Endothelial cell of umbilical vein (primary cell): ENCODE data around the gene NFIC. TPM values are rescaled to one million over a fixed set of nuclear protein-coding genes. Genes with fewer than 3 reads are reported as not detected.

ENCODE experiments used
- BruUV-seq: library from RNA; stranded (reverse); fragments of 400-500 nt; replicated peaks from 2 replicates; lab custom pipeline; 2021; lab: Mats Ljungman, UMichigan
- CTCF ChIA-PET: fragments of 300-600, 350-600 bp; sonication (Branson Sonifier 250); formaldehyde crosslinking; loops from one replicate; lab custom pipeline; 2021; ENCODE audit warnings: antibody characterized with exemption, inconsistent platforms; lab: Charles Lee
- POLR2A ChIA-PET: fragments of 300-600, 350-600 bp; sonication (Branson Sonifier 250); formaldehyde crosslinking; loops from one replicate; lab custom pipeline; 2021; ENCODE audit warnings: antibody characterized with exemption, inconsistent platforms; lab: Charles Lee
- DNase-seq: peaks from one replicate; pipeline ENCODE4 v3.0.0-alpha.2; 2011; ENCODE audit warnings: low read depth, low spot score
- FAIRE-seq: peaks from 2 replicates; lab custom pipeline; 2011; peaks lifted over from hg19 to GRCh38; lab: Jason Lieb, UNC
- H2AFZ ChIP-seq: 2 replicates; pipeline ENCODE4 v1.6.0; 2012; ENCODE audit warnings: low read depth, low read length, control low read depth, inconsistent platforms
- H3K27ac ChIP-seq: 2 replicates; pipeline ENCODE4 v1.5.1; 2011; ENCODE audit warnings: low read depth, mild to moderate bottlenecking, control low read depth, low read length, moderate library complexity; ENCODE audit not compliant: insufficient read depth
- H3K27me3 ChIP-seq, 2 experiments: 2 replicates each; pipeline versions ENCODE4 v1.6.0 to v1.6.1; 2011; ENCODE audit warnings: low read length in 2 of 2, mixed read lengths in 1 of 2; ENCODE audit not compliant: control insufficient read depth in 2 of 2, insufficient read depth in 2 of 2
- H3K36me3 ChIP-seq, 2 experiments: 2 replicates in 1 of 2; 3 replicates in 1 of 2; pipeline ENCODE4 v1.5.1; 2011; ENCODE audit warnings: low read length in 2 of 2, mild to moderate bottlenecking in 1 of 2, moderate library complexity in 1 of 2; ENCODE audit not compliant: control insufficient read depth in 2 of 2, insufficient read depth in 2 of 2; ENCODE audit errors: extremely low read depth in 1 of 2
- H3K4me1 ChIP-seq: 3 replicates; pipeline ENCODE4 v1.5.1; 2011; ENCODE audit warnings: mild to moderate bottlenecking, low read length; ENCODE audit not compliant: control insufficient read depth, insufficient read depth; ENCODE audit errors: extremely low read depth
- H3K4me2 ChIP-seq: 2 replicates; pipeline ENCODE4 v1.6.1; 2011; ENCODE audit warnings: low read length, control low read depth, mixed read lengths; ENCODE audit not compliant: insufficient read depth
- H3K4me3 ChIP-seq, 3 experiments: fragments of 200-600 bp in 1 of 3; sonication (generic), shearing (Covaris generic) in 1 of 3; replicated peaks in 1 of 3; 2 replicates each; pipeline ENCODE4 v1.5.1; 2011 to 2016; ENCODE audit warnings: control low read depth in 3 of 3, low read length in 3 of 3, mild to moderate bottlenecking in 2 of 3, inconsistent platforms in 1 of 3, low read depth in 1 of 3, moderate library complexity in 1 of 3; ENCODE audit not compliant: insufficient read depth in 1 of 3
- H3K79me2 ChIP-seq: 2 replicates; pipeline ENCODE4 v1.6.0; 2012; ENCODE audit warnings: low read length, inconsistent platforms; ENCODE audit not compliant: control insufficient read depth, insufficient read depth
- H3K9ac ChIP-seq: replicated peaks from 2 replicates; pipeline ENCODE3; 2011; ENCODE audit warnings: low read length, control low read depth; ENCODE audit not compliant: insufficient read depth; ENCODE audit errors: extremely low read depth
- H3K9me1 ChIP-seq: replicated peaks from 3 replicates; pipeline ENCODE4 v1.6.0; 2011; ENCODE audit warnings: mild to moderate bottlenecking, low read length; ENCODE audit not compliant: control insufficient read depth, insufficient read depth; ENCODE audit errors: extremely low read depth
- H3K9me3 ChIP-seq: replicated peaks from 2 replicates; pipeline ENCODE4 v1.5.1; 2012; ENCODE audit warnings: low read length, inconsistent platforms; ENCODE audit not compliant: control insufficient read depth, insufficient read depth
- H4K20me1 ChIP-seq: replicated peaks from 2 replicates; pipeline ENCODE3; 2011; ENCODE audit warnings: mild to moderate bottlenecking, low read length; ENCODE audit not compliant: control insufficient read depth, insufficient read depth; ENCODE audit errors: extremely low read depth
- EZH2 ChIP-seq: IDR thresholded peaks from 2 replicates; pipeline ENCODE4 v1.6.1; 2012; ENCODE audit warnings: borderline replicate concordance, low read depth, mild to moderate bottlenecking, moderate library complexity, low read length, inconsistent platforms; ENCODE audit not compliant: severe bottlenecking
- FOS ChIP-seq: IDR thresholded peaks from 2 replicates; pipeline ENCODE4 v1.6.1; 2011; ENCODE audit warnings: mild to moderate bottlenecking, low read length, moderate library complexity, borderline replicate concordance; ENCODE audit not compliant: insufficient read depth
- GATA2 ChIP-seq: IDR thresholded peaks from 2 replicates; pipeline ENCODE4 v1.7.0; 2011; ENCODE audit warnings: low read depth, mild to moderate bottlenecking, moderate library complexity, mixed read lengths, low read length; ENCODE audit not compliant: insufficient read length, insufficient read depth
- JUN ChIP-seq: IDR thresholded peaks from 2 replicates; pipeline ENCODE4 v1.6.1; 2011; ENCODE audit warnings: borderline replicate concordance, low read depth; ENCODE audit not compliant: insufficient read length, insufficient read depth
- MYC ChIP-seq: IDR thresholded peaks from one replicate; pipeline ENCODE4 v1.6.1; 2011; ENCODE audit warnings: mild to moderate bottlenecking, low read depth, low read length
- POLR2A ChIP-seq: IDR thresholded peaks from 2 replicates; pipeline ENCODE4 v1.6.1; 2012; ENCODE audit warnings: low read depth, mild to moderate bottlenecking, control low read depth, low read length
- POLR2AphosphoS5 ChIP-seq: IDR thresholded peaks from 2 replicates; pipeline ENCODE4 v1.6.1; 2012; ENCODE audit warnings: low read depth, mild to moderate bottlenecking, control low read depth, low read length, moderate library complexity; ENCODE audit not compliant: insufficient read depth
- dilution Hi-C: fragments of 300-500 bp; cut with MboI; formaldehyde crosslinking; loops from one replicate; pipeline ENCODE4 v1.15.0; 2019; ENCODE audit warnings: low sequenced_read_pairs; ENCODE audit not compliant: extremely low pct_ligation_motif_present
- intact Hi-C: fragments of 100-400 bp; cut with micrococcal nuclease; formaldehyde crosslinking; loops from one replicate; pipeline ENCODE4 v1.10.0; 2022
- polyA plus RNA-seq, 4 experiments: library from polyadenylated mRNA; depleted of rRNA in 3 of 4; stranded (reverse) in 3 of 4; unstranded in 1 of 4; fragments of >200 nt; gene quantifications; 2 replicates each; pipeline versions ENCODE4 v1.2.1 to v1.2.3, GENCODE V29; 2011 to 2012; ENCODE audit warnings: missing spikeins in 1 of 4
- total RNA-seq: library from RNA; stranded (reverse); gene quantifications from 2 replicates; pipeline ENCODE4 v1.2.3, GENCODE V29; 2021
- TF ChIP-seq, protein P1 (sequence below), 2 donors: IDR thresholded peaks; 1 replicate in 1 of 2; 2 replicates in 1 of 2; pipeline ENCODE4 v1.5.1; 2011; ENCODE audit warnings: low read length in 2 of 2, mild to moderate bottlenecking in 2 of 2, moderate library complexity in 2 of 2, control low read depth in 1 of 2, inconsistent platforms in 1 of 2, low read depth in 1 of 2; ENCODE audit not compliant: insufficient read depth in 1 of 2; ENCODE audit errors: extremely low read depth in 1 of 2
- TF ChIP-seq, protein P2 (sequence below): IDR thresholded peaks from 2 replicates; pipeline ENCODE4 v1.6.1; 2011; ENCODE audit not compliant: insufficient read depth, insufficient read length

NFIC gene
- total and polyA plus RNA-seq, 2 donors (not counting 3 experiments of a cell fraction or from before 2014, with no cell fraction given), result 11.4 to 133 TPM

DNA sequence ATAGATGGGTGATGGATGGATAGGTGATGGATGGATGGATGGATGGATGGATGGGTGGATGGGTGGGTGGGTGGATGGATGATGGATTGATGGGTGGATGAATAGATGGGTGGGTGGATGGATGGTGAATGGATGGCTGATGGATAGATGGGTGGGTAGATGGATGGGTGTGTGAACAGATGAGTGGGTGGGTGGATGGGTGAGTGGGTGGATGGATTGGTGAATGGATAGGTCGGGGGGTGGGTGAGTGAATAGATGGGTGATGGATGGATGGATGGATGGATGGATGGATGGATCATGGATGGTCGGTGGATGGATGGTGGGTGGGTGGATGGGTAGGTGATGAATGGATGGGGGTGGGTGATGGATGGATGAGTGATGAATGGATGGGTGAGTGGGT lies 110.4 kb downstream of the NFIC start:
- no peak for TF ChIP-seq POLR2A
- no peak for TF ChIP-seq JUN
- no peak for TF ChIP-seq GATA2
- no peak for TF ChIP-seq POLR2AphosphoS5
- no peak for TF ChIP-seq EZH2
- TF ChIP-seq, protein P1, sequence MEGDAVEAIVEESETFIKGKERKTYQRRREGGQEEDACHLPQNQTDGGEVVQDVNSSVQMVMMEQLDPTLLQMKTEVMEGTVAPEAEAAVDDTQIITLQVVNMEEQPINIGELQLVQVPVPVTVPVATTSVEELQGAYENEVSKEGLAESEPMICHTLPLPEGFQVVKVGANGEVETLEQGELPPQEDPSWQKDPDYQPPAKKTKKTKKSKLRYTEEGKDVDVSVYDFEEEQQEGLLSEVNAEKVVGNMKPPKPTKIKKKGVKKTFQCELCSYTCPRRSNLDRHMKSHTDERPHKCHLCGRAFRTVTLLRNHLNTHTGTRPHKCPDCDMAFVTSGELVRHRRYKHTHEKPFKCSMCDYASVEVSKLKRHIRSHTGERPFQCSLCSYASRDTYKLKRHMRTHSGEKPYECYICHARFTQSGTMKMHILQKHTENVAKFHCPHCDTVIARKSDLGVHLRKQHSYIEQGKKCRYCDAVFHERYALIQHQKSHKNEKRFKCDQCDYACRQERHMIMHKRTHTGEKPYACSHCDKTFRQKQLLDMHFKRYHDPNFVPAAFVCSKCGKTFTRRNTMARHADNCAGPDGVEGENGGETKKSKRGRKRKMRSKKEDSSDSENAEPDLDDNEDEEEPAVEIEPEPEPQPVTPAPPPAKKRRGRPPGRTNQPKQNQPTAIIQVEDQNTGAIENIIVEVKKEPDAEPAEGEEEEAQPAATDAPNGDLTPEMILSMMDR (IDR thresholded peaks at IDR 0.05; ENCODE audit: extremely low read depth in 1 of 2, insufficient read depth in 1 of 2, low read depth in 1 of 2, low read length in 2 of 2), result no peak
- no peak for TF ChIP-seq FOS
- no peak for TF ChIP-seq MYC
- TF ChIP-seq, protein P2, sequence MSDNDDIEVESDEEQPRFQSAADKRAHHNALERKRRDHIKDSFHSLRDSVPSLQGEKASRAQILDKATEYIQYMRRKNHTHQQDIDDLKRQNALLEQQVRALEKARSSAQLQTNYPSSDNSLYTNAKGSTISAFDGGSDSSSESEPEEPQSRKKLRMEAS, result no peak
- no peak for DNase-seq
- H3K27ac ChIP-seq, result no peak overlapping the region
- BruUV-seq, result no TSS peak
- no peaks in the 10 kb centered on the region for H3K4me1 ChIP-seq
- H2AFZ ChIP-seq, result no peak overlapping the region
- H3K27me3 ChIP-seq, result peaks cover 3 to 5% of the 10 kb centered on the region in 2 experiments
- no peaks in the 10 kb centered on the region for H3K9me1 ChIP-seq
- H3K36me3 ChIP-seq, result no peaks in the 10 kb centered on the region
- H3K9ac ChIP-seq, result no peak overlapping the region
- no peak for FAIRE-seq
- no peaks in the 10 kb centered on the region for H3K79me2 ChIP-seq
- dilution Hi-C loops (no loop called here), intact Hi-C loops (no loop called here)
- no peak overlapping the region for H3K4me3 ChIP-seq
- ChIA-PET POLR2A (no interaction called here), CTCF (interaction anchor here (1.4 kb wide), 1 partner anchor 8 kb away, joined by 6 read pairs; no protein-coding TSS in a partner anchor)
- no peaks in the 10 kb centered on the region for H3K9me3 ChIP-seq
- no peak overlapping the region for H3K4me2 ChIP-seq
- no peaks in the 10 kb centered on the region for H4K20me1 ChIP-seq
